UCSD-AML1 (cell line): ENCODE measurements around the gene RPRD1A.
"Not testable (repeated sequence)": the region's sequence is repeated elsewhere in the genome, so short reads cannot be mapped to it uniquely, and the experiment has no call there.

Experiments used
- DNase-seq: peaks from one replicate; lab custom pipeline; 2025; ENCODE audit not compliant: unreplicated experiment; lab: John Stamatoyannopoulos, UW

Gene RPRD1A

GRCh38 chr18:35972197-35973000 lies 95.0 kb downstream of the RPRD1A start, which contains the start of gene RMP24:
Gene RMP24, plus strand, starts transcription at chr18:35972679.
- DNase-seq, result peak; percentile 95

GRCh38 chr18:35971661-35972196 lies 95.6 kb downstream of the RPRD1A start:
- no peak for DNase-seq

- no peak for DNase-seq
Observed at GRCh38 chr18:35969676-35970075, 97.7 kb downstream of the RPRD1A start.

- DNase-seq, result no peak
Observed at GRCh38 chr18:35968278-35968880, 99.0 kb downstream of the RPRD1A start.

- not testable (repeated sequence) for DNase-seq
Observed at GRCh38 chr18:35967866-35968265, 99.5 kb downstream of the RPRD1A start.

GRCh38 chr18:35964319-35964718 lies 103.0 kb downstream of the RPRD1A start:
- no peak for DNase-seq

- no peak for DNase-seq
Observed at GRCh38 chr18:35962320-35962719, 105.0 kb downstream of the RPRD1A start.

- no peak for DNase-seq
Observed at GRCh38 chr18:35956226-35956625, 111.1 kb downstream of the RPRD1A start.

GRCh38 chr18:35953688-35954087 lies 113.7 kb downstream of the RPRD1A start:
- DNase-seq, result no peak

- no peak for DNase-seq
Observed at GRCh38 chr18:35950628-35950982, 116.8 kb downstream of the RPRD1A start.

GRCh38 chr18:35949903-35950627 lies 117.3 kb downstream of the RPRD1A start:
- peak; percentile 30 for DNase-seq

- DNase-seq, result no peak
Observed at GRCh38 chr18:35949090-35949489, 118.3 kb downstream of the RPRD1A start.

GRCh38 chr18:35948080-35948479 lies 119.3 kb downstream of the RPRD1A start:
- DNase-seq, result no peak

- no peak for DNase-seq
Observed at GRCh38 chr18:35942661-35943060, 124.7 kb downstream of the RPRD1A start.

GRCh38 chr18:35942133-35942532 lies 125.2 kb downstream of the RPRD1A start:
- DNase-seq, result no peak

- no peak for DNase-seq
Observed at GRCh38 chr18:35941299-35941698, 126.1 kb downstream of the RPRD1A start.
